HG03066 (cell line): Measurements from ENCODE around the gene PDE3B.
"Not testable (repeated sequence)": the region's sequence is repeated elsewhere in the genome, so short reads cannot be mapped to it uniquely, and the experiment has no call there.

Source experiments
- ATAC-seq: cut with Tn5 transposase; IDR thresholded peaks from one replicate; pipeline ENCODE4 v1.9.1; 2021; ENCODE audit warnings: low read depth; ENCODE audit not compliant: unreplicated experiment

The PDE3B gene

DNA sequence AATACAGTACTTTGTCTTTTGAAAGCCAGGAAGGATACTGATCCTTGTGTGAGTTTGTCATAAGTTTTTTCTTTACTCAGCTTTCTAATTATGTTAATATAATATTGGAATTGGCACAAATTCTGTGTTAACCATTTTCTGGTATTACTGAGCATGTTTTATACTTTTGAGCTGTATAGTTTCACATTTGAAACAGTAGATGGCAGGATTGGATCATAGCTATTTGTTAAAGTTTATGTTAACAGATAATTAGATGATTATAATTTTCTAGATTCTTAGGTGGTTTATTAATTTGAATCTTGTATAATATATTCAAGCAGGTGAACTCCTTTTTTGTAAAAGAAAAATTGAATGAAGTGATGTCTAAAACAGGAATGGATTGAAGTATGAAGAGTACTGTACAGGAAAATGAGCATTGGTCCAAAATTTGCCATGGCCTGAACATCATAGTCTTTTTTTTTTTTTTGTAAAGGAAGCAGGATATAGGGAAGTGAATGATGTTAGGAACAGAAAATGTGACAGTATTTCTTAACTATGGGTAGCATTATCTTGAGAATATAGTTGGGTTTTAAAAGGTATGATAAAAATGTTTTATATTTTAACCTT is 146.4 kb downstream of the PDE3B start:
- no peak for ATAC-seq

GRCh38 chr11:14793546-14793945 is 149.9 kb downstream of the PDE3B start:
- no peak for ATAC-seq

GRCh38 chr11:14796028-14796427 is 152.4 kb downstream of the PDE3B start:
- ATAC-seq: not testable (repeated sequence)

GRCh38 chr11:14803846-14804245 is 160.2 kb downstream of the PDE3B start:
- no peak for ATAC-seq

DNA sequence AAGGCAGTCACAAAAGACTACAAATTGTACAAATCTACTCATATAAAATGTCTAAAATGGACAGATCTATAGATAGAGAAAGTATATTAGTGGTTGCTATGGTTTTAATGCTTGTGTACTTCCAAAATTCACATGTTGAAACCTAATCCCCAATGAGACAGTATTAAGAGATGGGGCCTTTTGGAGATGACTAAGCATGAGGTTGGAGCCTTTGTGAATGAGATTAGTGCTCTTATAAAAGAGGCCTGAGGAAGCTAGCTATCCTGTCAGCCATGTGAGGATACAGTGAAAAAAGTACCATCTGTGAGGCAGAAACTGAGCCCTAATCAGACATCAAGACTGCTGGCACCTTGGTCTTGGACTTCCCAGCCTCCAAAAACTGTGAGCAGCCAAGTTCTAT is 165.9 kb downstream of the PDE3B start:
- ATAC-seq: no peak

DNA sequence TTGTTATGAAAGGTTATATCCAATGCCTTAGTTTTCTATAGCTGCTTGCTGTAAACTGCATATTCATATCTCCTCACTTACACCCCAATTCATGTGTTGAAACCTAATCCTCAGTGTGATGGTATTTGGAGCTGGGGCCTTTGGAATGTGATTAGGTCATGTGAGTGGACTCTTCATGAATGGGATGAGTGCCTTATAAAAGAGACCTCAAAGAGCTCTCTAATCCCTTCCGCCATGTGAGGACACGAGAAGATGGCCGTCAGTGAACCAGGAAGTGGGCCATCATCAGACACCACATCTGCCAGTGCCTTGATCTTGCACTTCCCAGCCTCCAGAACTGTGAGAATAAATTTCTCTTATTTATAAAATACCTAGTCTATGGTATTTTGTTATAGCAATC is 169.2 kb downstream of the PDE3B start:
- ATAC-seq: no peak

GRCh38 chr11:14813516-14813915 is 169.9 kb downstream of the PDE3B start:
- no peak for ATAC-seq

- ATAC-seq: no peak
Observed at GRCh38 chr11:14818779-14819178, 175.2 kb downstream of the PDE3B start.

DNA sequence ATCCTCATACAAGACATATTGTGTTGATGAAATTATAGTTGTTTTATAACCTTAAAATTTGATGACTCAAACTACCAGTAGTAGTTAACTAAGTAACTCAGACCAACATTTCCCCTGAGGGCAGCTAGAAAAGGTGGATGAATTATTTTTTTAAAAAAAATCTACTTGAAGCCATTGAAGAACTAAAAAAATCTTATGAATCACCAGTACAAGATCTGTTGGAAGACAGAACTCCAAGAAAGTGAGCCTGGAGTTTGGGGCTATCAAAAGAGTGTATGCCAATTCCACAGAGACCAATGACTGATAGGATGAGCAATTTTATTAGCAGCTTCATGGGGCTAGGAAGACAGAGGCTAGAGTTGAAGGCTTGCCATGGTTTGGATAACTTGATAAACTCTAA is 176.0 kb downstream of the PDE3B start:
- no peak for ATAC-seq

- no peak for ATAC-seq
Observed at GRCh38 chr11:14821031-14821430, 177.4 kb downstream of the PDE3B start.

GRCh38 chr11:14826600-14826999 is 183.0 kb downstream of the PDE3B start:
- no peak for ATAC-seq

DNA sequence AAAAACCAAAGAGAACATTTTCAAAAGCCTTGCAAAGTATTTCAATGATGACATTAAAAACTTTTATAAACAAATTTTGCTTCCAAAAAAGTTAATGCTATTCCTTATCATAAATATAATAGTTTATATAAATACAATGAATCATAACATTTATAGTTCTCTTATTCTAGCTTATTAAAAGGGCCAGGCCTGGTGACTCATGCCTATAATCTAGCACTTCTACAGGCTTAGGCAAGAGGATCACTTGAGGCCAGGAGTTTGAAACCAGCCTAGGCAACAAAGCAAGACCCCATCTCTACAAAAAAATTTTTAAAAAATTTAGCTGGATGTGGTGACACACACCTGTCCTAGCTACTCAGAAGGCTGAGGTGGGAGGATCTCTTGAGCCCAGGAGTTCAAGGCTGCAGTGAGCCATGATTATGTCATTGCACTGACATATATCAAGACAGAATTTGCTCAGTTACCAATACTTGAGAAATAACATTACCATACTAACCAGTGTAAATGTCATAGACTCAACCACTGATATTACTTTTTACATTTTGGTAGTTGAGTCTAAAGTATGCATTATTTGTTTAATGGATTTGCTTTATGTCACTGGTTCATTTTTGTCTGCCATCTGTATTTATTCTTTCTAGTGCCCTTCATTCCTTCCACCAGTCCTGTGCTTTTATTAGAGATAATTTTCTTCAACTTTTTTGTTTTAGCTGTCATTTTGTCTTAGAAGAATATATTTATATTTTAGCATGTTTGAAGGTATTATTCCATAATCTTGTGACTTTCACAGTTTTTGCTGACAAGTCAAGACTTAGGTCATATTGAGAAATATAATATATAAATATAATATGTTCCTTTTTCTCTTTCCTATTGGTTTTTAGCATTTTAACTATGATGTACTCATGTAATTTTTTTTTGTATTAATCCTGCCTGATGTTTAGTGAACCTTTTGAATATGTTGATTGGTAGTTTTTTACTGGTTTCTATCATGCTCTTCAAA is 192.2 kb downstream of the PDE3B start:
- ATAC-seq: no peak

DNA sequence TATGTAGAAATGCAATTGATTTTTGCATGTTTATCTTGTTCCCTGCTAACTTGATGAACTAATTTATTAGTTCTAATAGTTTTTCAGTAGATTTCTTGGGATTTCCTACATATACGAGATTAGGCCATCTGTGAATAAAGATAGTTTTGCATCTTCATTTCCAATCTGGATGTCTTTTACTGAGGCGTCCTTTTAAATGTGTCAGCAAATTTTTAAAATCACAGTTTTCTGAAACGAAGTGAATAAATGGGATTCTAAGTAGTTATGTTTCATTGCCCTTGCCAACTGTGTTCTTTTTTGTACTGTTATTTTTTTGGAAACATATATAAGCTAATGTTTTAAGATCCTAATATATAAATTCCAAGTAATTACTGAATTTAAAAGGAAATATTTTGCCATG is 198.4 kb downstream of the PDE3B start:
- ATAC-seq: no peak

DNA sequence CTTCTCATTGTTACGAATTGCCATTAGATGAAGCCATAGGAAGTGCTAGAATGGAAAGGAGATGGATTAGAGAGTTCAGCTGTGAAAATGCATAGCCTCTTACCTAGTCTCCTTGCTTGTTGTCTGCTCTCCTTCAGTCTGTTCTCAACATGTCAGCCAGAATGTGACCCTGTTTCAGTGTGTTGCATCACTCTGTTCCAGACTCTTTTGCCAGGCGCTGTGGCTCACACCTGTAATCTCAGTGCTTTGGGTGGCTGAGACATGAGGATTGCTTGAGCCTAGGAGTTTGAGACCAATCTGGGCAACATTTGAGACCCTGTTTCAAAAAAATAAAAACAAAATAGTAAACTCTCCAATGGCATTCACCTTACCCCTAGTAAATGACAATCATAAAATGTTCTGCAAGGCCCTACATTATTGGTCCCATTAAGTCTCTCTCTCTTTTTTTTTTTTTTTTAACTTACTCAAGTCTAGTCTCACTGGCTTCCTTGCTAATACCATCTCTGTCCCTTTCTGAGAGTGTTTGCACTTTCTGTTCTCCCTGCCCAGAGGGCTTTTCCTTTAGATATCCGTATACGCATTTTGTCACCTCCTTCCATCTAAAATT is 209.1 kb downstream of the PDE3B start:
- ATAC-seq: no peak

DNA sequence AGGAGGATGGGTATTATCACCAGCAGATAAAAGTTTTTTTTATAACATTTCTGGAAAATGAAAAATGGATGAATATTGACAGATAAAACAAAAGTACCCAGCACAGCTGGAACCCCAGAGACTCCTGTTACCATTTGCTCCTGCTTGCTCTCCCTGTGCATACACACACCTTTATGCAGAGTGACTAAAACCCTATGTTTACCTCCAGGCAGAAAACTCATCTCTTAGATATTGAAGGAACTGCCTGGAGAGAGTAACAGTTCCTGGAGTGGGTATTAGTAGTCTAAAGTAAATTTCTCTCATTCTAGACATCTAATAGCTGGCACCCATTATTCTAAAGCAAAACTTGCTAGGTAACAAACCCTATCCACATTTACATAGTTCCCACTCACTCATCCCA is 210.5 kb downstream of the PDE3B start:
- no peak for ATAC-seq

DNA sequence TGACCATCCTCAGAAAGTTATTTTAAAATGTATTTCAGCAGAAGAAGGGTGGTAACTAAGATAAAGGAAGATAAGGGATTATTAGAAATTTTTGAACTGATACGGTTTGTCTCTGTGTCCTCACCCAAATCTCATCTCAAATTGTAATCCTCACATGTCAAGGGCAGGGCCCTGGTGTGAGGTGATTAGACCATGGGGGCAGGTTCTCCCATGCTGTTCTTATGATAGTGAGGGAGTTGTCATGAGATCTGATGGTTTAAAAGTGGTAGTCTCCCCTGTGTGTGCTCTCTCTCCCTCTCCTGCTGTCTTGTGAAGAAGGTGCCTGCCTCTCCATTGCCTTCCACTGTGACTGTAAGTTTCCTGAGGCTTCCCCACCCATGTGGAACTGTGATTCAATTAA is 212.3 kb downstream of the PDE3B start:
- ATAC-seq: no peak

GRCh38 chr11:14857621-14858020 is 214.0 kb downstream of the PDE3B start:
- ATAC-seq: no peak

GRCh38 chr11:14858404-14858803 is 214.8 kb downstream of the PDE3B start:
- ATAC-seq: no peak

DNA sequence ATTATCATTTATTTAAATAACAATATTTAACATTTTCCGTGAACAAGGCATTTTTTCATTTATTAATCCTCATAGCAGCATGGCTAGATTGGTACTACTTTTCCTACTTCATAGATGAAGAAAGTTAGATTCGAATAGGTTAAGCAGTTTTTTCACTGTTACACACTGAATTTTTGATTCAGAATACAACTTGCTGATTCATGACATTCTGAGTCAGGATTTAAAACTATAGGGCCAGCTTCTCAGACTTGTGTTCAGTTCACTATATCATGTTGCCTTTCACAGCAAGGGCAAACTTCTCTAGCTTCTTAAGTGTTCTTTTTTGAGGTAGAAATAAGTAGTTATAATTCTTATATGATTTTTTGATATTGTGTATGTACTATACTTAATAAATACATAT is 216.9 kb downstream of the PDE3B start:
- ATAC-seq: no peak

DNA sequence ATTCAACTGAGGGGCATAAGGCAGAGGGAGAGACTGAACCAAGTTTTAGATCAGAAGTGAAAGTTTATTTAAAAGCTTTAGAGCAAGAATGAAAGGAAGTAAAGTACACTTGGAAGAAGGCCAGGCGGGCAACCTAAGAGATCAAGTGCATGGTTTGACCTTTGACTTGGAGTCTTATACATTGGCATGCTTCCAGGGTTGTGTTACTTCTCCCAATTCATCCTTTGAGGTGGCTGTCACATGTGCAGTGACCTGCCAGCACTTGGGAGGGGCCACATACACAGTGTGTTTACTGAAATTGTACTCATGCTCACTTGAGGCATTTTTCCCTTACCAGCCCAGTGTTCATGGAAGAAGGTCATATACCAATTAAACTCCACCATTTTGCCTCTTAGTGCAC is 218.1 kb downstream of the PDE3B start:
- no peak for ATAC-seq

DNA sequence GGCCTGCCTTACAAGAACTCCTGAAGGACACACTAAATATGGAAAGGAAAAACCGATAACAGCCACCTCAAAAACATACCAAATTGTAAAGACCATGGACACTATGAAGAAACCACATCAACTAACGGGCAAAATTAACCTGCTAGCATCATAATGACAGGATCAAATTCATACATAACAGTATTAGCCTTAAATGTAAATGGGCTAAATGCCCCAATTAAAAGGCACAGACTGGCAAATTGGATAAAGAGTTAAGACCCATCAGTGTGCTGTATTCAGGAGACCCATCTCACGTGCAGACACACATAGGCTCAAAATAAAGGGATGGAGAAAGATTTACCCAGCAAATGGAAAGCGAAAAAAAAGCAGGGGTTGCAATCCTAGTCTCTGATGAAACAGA is 220.2 kb downstream of the PDE3B start:
- ATAC-seq: not testable (repeated sequence)

DNA sequence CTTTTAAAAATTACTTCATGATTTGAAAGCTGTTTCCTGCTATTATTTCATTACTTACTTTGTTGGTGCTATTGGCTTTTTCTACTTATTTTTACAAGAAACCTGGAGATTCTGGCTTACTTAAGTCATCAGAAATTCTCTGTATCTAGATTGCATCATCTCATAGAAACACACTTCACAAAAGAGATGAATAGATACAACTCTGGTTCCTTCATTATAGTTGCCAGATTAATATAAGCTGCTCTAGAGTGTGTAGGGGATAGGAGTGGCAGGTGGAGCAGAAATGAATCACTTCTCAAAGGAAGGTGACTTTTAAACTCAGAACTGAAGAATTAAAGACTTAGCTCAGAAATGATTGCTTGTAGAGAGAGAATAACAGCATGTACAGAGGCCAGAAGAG is 228.4 kb downstream of the PDE3B start:
- no peak for ATAC-seq
